GM12878 (cell line): ENCODE data around the gene MYO19. TPM values are rescaled to one million over a fixed set of nuclear protein-coding genes. Genes with fewer than 3 reads are reported as not detected.

Source experiments
- ATAC-seq: fragments of 200-7000 bp; cut with Tn5 transposase; 3 replicates; pipeline ENCODE4 v1.9.1; 2020; ENCODE audit warnings: mild to moderate bottlenecking, moderate library complexity
- BruUV-seq: library from RNA; stranded (reverse); fragments of 400-500 nt; replicated peaks from 2 replicates; lab custom pipeline; 2021; lab: Mats Ljungman, UMichigan
- CTCF ChIA-PET: fragments of 300-600 bp; sonication (Branson Sonifier 250); formaldehyde crosslinking; extraction: SDS; loops from one replicate; lab custom pipeline; 2021; ENCODE audit warnings: inconsistent platforms; lab: Yijun Ruan, JAX
- POLR2A ChIA-PET: fragments of 350-600 bp; formaldehyde crosslinking; extraction: SDS; loops from one replicate; lab custom pipeline; 2021; ENCODE audit warnings: inconsistent platforms; lab: Charles Lee
- RAD21 ChIA-PET: fragments of 300-600 bp; sonication (Branson Sonifier 250); formaldehyde crosslinking; loops from one replicate; lab custom pipeline; 2023; ENCODE audit warnings: antibody characterized with exemption; ENCODE audit not compliant: unreplicated experiment; lab: Charles Lee
- SMC1A ChIA-PET: fragments of 300-600 bp; sonication (Branson Sonifier 250); formaldehyde crosslinking; loops from one replicate; lab custom pipeline; 2023; ENCODE audit not compliant: unreplicated experiment, uncharacterized antibody; lab: Charles Lee
- DNase-seq: peaks from one replicate; pipeline ENCODE4 v3.0.0-alpha.2; 2011; ENCODE audit warnings: low read depth, low spot score
- FAIRE-seq: peaks from 3 replicates; lab custom pipeline; 2011; peaks lifted over from hg19 to GRCh38; lab: Jason Lieb, UNC
- H2AFZ ChIP-seq: 2 replicates; pipeline ENCODE4 v1.6.0; 2011; ENCODE audit warnings: low read depth, low read length, control low read depth; ENCODE audit not compliant: control insufficient read depth
- H3K27ac ChIP-seq: 2 replicates; pipeline ENCODE4 v1.5.1; 2011; ENCODE audit warnings: control low read depth; ENCODE audit not compliant: control insufficient read depth, insufficient read depth
- H3K27me3 ChIP-seq, 2 experiments: replicated peaks in 1 of 2; 2 replicates each; pipeline versions ENCODE4 v1.6.0 to v1.6.1; 2011; ENCODE audit warnings: low read length in 1 of 2; ENCODE audit not compliant: control insufficient read depth in 2 of 2, insufficient read depth in 2 of 2
- H3K36me3 ChIP-seq, 2 experiments: 2 replicates each; pipeline ENCODE4 v1.5.1; 2011; ENCODE audit warnings: low read length in 1 of 2; ENCODE audit not compliant: control insufficient read depth in 2 of 2, insufficient read depth in 2 of 2
- H3K4me1 ChIP-seq: 2 replicates; pipeline ENCODE4 v1.6.1; 2011; ENCODE audit warnings: mild to moderate bottlenecking, low read length, moderate library complexity, mixed read lengths; ENCODE audit not compliant: control insufficient read depth, insufficient read depth
- H3K4me2 ChIP-seq: 2 replicates; pipeline ENCODE4 v1.6.0; 2011; ENCODE audit warnings: control low read depth; ENCODE audit not compliant: control insufficient read depth, insufficient read depth
- H3K4me3 ChIP-seq: fragments of 200-600 bp; sonication (generic); 2 replicates; pipeline ENCODE4 v1.5.1; 2016
- H3K79me2 ChIP-seq: 2 replicates; pipeline ENCODE4 v1.6.0; 2011; ENCODE audit warnings: low read length; ENCODE audit not compliant: control insufficient read depth, insufficient read depth
- H3K9ac ChIP-seq: 2 replicates; pipeline ENCODE4 v1.8.0; 2011; ENCODE audit warnings: low read length, control low read depth, mixed read lengths; ENCODE audit not compliant: control insufficient read depth, insufficient read depth
- H3K9me3 ChIP-seq: replicated peaks from 3 replicates; pipeline ENCODE4 v1.5.1; 2011; ENCODE audit warnings: mild to moderate bottlenecking, low read length; ENCODE audit not compliant: control insufficient read depth, insufficient read depth
- H4K20me1 ChIP-seq: 2 replicates; pipeline ENCODE4 v1.6.0; 2011; ENCODE audit not compliant: control insufficient read depth, insufficient read depth
- DPF2 ChIP-seq: fragments of 450-650 bp; IDR thresholded peaks from 2 replicates; pipeline ENCODE4 v1.6.1; 2017; ENCODE audit warnings: mild to moderate bottlenecking
- E4F1 ChIP-seq: fragments of 450-650 bp; IDR thresholded peaks from 2 replicates; pipeline ENCODE4 v1.6.1; 2018; ENCODE audit warnings: borderline replicate concordance, mild to moderate bottlenecking; ENCODE audit not compliant: partially characterized antibody
- IKZF2 ChIP-seq, 2 experiments: fragments of 450-650 bp; IDR thresholded peaks; 2 replicates each; pipeline ENCODE4 v1.6.1; 2017; ENCODE audit warnings: mild to moderate bottlenecking in 2 of 2, moderate library complexity in 2 of 2
- LARP7 ChIP-seq: fragments of 450-650 bp; IDR thresholded peaks from 2 replicates; pipeline ENCODE4 v1.6.1; 2017; ENCODE audit warnings: mild to moderate bottlenecking
- MEF2A ChIP-seq: IDR thresholded peaks from 2 replicates; pipeline ENCODE4 v1.6.1; 2011; ENCODE audit warnings: low read depth, mild to moderate bottlenecking, low read length, moderate library complexity; ENCODE audit not compliant: insufficient read depth
- NBN ChIP-seq: fragments of 450-650 bp; IDR thresholded peaks from 2 replicates; pipeline ENCODE4 v1.6.1; 2016
- RELA ChIP-seq: fragments of 450-650 bp; IDR thresholded peaks from 2 replicates; pipeline ENCODE4 v1.8.0; 2014; ENCODE audit warnings: borderline replicate concordance; ENCODE audit not compliant: partially characterized antibody
- WGBS: methylation state at CpG from one replicate; pipeline ENCODE4 v1.1.6; 2016; ENCODE audit warnings: low lambda C conversion rate; ENCODE audit not compliant: insufficient replicate concordance, insufficient coverage; ENCODE audit errors: missing lambda C conversion rate; 5-methylcytosine and 5-hydroxymethylcytosine counted together
- in situ Hi-C: fragments of 300-500 bp; cut with MboI; formaldehyde crosslinking; loops from 9 replicates; pipeline ENCODE4 v1.14.3; 2018; ENCODE audit warnings: mixed read lengths
- intact Hi-C: fragments of 100-400 bp; cut with micrococcal nuclease; formaldehyde crosslinking; loops from one replicate; pipeline ENCODE4 v1.14.2; 2022; ENCODE audit not compliant: unreplicated experiment
- polyA plus RNA-seq, 11 experiments: library from polyadenylated mRNA; depleted of rRNA in 4 of 11; unstranded in 6 of 11; stranded (reverse) in 5 of 11; fragments of >200 nt; fragmentation: Nextera tagmentation in 4 of 11; fragmentation: Illumina TruSeq in 1 of 11; extraction: Ambion mirVana in 4 of 11; extraction: Trizol in 1 of 11; gene quantifications; 1 replicate in 1 of 11; 2 replicates in 10 of 11; pipeline versions ENCODE4 v1.2.1 to v1.2.3, GENCODE V29; 2011 to 2016; ENCODE audit warnings: inconsistent platforms in 2 of 11, missing spikeins in 2 of 11, low read depth in 1 of 11
- total RNA-seq, 4 experiments: library from RNA; depleted of rRNA in 3 of 4; stranded (reverse); fragments of >200 nt in 3 of 4; fragmentation: Illumina TruSeq in 1 of 4; extraction: Trizol in 1 of 4; gene quantifications; 2 replicates each; pipeline versions ENCODE4 v1.2.1 to v1.2.3, GENCODE V29; 2013 to 2021
- TF ChIP-seq, protein P1 (sequence below): fragments of 450-650 bp; formaldehyde crosslinking; IDR thresholded peaks from 2 replicates; pipeline ENCODE4 v1.5.0; 2022; ENCODE audit warnings: mild to moderate bottlenecking, missing genetic modification characterization
- TF ChIP-seq, protein P2 (sequence below): fragments of 450-650 bp; IDR thresholded peaks from 2 replicates; pipeline ENCODE4 v1.6.1; 2016; ENCODE audit warnings: mild to moderate bottlenecking

MYO19 gene
- total and polyA plus RNA-seq, 10 of the 15 experiments (the other 5 are each of a cell fraction or from before 2014, with no cell fraction given) = 11.4 to 103 (median 67.1) TPM

DNA sequence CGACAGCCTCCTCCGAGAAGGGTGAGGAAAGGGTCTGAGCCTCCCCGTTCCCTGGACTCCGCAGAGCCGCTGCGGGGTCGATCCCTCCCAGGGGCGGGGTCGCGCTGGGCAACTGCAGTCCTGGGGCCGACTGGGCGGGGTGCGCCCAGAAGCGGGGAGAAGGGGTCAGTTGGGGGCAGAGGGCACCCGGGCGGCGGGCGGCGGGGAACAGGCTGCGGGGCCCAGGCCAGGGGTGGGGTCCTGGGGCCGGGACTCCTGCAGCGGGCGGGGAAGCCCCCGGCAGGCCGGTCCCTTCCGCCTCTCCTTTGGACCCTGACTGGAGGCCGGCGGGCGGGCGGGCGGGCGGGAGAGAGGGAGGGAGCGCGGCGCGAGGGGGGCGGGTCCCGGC lies 10.4 kb upstream of the MYO19 start:
- Histone ChIP-seq H3K79me2 (peaks cover 50% of the 10 kb centered on the region), H3K27ac (peak overlapping the region; percentile 90), H3K9me3 (no peaks in the 10 kb centered on the region), H3K27me3 (no peaks in the 10 kb centered on the region), H3K9ac (peak overlapping the region; percentile 95), H3K4me1 (0 out of 2 replicates have a peak, but pooled peaks cover 7% of the 10 kb centered on the region), H4K20me1 (no peaks in the 10 kb centered on the region; the same call in 1 of the 2 replicates), H3K4me3 (peak overlapping the region; percentile 89), H3K4me2 (no peak overlapping the region), H2AFZ (peak overlapping the region; percentile 89), H3K36me3 (no peaks in the 10 kb centered on the region)
- intact Hi-C loops = loop anchor here (5.0 kb wide), 1 partner anchor 57 kb away; the partner anchor contains the start of gene MRM1
- peak; percentile 60 for ATAC-seq
- SMC1A ChIA-PET = no interaction called here
- TF ChIP-seq E4F1 (no peak), MEF2A (0 out of 2 replicates have a peak, but pooled peaks have one; percentile 1), RELA (peak; percentile 22), IKZF2 (IDR thresholded peaks at IDR 0.05) (0 out of 4 replicates have a peak, but pooled peaks of 1 of the 2 experiments have one; percentile 15), LARP7 (no peak; the same call in 1 of the 2 replicates), NBN (peak; percentile 33; the same call in 1 of the 2 replicates), DPF2 (0 out of 2 replicates have a peak, but pooled peaks have one; percentile 4)
- TF ChIP-seq, protein P1, sequence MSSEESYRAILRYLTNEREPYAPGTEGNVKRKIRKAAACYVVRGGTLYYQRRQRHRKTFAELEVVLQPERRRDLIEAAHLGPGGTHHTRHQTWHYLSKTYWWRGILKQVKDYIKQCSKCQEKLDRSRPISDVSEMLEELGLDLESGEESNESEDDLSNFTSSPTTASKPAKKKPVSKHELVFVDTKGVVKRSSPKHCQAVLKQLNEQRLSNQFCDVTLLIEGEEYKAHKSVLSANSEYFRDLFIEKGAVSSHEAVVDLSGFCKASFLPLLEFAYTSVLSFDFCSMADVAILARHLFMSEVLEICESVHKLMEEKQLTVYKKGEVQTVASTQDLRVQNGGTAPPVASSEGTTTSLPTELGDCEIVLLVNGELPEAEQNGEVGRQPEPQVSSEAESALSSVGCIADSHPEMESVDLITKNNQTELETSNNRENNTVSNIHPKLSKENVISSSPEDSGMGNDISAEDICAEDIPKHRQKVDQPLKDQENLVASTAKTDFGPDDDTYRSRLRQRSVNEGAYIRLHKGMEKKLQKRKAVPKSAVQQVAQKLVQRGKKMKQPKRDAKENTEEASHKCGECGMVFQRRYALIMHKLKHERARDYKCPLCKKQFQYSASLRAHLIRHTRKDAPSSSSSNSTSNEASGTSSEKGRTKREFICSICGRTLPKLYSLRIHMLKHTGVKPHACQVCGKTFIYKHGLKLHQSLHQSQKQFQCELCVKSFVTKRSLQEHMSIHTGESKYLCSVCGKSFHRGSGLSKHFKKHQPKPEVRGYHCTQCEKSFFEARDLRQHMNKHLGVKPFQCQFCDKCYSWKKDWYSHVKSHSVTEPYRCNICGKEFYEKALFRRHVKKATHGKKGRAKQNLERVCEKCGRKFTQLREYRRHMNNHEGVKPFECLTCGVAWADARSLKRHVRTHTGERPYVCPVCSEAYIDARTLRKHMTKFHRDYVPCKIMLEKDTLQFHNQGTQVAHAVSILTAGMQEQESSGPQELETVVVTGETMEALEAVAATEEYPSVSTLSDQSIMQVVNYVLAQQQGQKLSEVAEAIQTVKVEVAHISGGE (CRISPR knock-in tag) = no peak
- TF ChIP-seq, protein P2, sequence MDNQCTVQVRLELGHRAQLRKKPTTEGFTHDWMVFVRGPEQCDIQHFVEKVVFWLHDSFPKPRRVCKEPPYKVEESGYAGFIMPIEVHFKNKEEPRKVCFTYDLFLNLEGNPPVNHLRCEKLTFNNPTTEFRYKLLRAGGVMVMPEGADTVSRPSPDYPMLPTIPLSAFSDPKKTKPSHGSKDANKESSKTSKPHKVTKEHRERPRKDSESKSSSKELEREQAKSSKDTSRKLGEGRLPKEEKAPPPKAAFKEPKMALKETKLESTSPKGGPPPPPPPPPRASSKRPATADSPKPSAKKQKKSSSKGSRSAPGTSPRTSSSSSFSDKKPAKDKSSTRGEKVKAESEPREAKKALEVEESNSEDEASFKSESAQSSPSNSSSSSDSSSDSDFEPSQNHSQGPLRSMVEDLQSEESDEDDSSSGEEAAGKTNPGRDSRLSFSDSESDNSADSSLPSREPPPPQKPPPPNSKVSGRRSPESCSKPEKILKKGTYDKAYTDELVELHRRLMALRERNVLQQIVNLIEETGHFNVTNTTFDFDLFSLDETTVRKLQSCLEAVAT = no peak
- no peak for DNase-seq
- POLR2A ChIA-PET = interaction anchor here (0.7 to 4.9 kb wide), 6 partner anchors 10 to 736 kb away, joined by 3 to 28 read pairs (median 5); partner anchors contain the start of genes DHRS11, MRM1, MYO19 and PIGW
- CTCF ChIA-PET = interaction anchor here (1.6 to 4.6 kb wide), 2 partner anchors 37 to 57 kb away, joined by 3 to 34 read pairs; partner anchors contain the start of gene MRM1
- 1% methylated on average over 8 of the region's 38 CpGs for WGBS
- BruUV-seq = no TSS peak
- no peak for FAIRE-seq
- RAD21 ChIA-PET = interaction anchor here (0.6 to 1.6 kb wide), 3 partner anchors 56 to 666 kb away, joined by 4 to 5 read pairs (median 5); partner anchors contain the start of gene MRM1
- in situ Hi-C loops = no loop called here
